CD4-positive, alpha-beta T cell treated with Interleukin-15 for 1 hour (primary cell): Measurements from ENCODE around the gene SLC27A4.

Experiments
- DNase-seq: peaks from one replicate; pipeline ENCODE4 v3.0.0-alpha.2; 2020

The SLC27A4 gene

DNA sequence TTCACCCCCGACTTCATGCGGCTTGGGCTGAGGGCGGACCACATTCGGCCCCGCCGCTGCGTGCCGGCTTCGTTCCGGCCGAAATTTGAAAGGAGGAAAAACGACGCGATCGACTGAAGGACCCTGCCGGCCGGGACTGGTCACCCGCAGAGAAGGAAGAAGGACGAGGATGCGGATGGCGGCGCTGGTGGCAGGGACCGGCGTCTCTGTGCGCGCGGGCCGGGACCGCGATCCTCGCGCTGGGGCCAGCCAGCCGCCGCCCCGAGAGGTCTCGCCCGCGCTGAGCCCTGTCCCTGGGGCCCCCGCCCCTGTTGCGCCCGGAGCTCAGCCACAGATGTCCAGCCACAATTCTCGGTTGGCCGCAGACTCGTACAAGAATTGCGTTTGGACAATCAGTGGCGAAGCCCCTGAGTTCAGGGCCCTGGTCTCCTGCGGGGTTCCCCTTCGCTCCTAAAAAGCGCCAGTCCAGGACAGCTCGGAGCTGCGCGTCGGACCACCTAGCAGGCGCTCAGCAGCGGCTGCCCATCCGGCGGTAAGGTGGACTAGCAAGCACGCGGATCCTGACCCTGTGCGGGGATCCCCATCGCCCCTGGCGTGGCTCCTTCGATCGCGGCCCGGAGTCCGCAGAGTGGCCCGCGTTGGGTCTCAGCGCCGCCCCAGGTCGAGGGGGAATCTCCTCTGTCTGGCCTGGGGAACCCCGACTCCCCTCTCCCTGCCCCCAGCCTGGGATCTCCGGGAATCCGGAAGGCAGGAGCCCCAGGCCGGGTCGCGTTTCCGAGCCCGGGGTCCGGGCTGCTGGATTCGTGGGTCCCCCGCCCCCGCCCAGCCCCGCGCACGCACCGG is 52.2 kb downstream of the SLC27A4 start:
- DNase-seq = no peak

DNA sequence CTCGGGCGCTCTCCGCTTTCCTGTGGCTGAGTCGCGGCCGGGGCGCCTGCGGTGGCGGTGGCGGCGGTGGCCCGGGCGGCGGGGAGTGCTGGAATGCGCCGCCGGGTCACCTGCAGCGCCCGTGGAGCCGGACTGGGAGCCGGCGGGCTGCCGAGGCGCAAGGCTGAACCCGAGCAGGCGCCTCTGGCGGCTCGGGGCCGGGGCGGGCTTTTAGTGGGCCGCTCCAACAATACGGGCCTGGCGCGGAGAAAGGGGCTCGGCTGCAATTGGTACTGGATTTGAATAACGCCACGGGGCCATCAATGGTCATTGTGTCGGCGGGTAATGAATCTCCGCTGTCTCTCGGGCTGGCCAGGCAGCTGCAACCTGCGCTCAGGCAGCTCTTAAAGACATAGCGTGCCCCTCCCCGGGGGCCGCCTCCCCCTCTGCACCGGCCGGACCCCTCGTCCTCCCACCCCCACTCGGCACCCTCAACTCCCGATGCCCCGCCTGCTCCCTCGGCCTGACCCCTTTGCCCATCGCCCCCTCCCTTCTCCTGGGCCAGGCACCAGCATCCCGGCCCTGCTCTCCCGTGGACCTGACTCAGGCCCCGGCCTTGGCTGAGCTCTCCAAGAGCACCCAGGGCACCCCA is 52.9 kb downstream of the SLC27A4 start:
- DNase-seq = no peak

- DNase-seq = no peak
Measured at GRCh38 chr9:128393970-128394369, 53.6 kb downstream of the SLC27A4 start.

GRCh38 chr9:128394379-128395168 is 54.2 kb downstream of the SLC27A4 start:
- DNase-seq = no peak

DNA sequence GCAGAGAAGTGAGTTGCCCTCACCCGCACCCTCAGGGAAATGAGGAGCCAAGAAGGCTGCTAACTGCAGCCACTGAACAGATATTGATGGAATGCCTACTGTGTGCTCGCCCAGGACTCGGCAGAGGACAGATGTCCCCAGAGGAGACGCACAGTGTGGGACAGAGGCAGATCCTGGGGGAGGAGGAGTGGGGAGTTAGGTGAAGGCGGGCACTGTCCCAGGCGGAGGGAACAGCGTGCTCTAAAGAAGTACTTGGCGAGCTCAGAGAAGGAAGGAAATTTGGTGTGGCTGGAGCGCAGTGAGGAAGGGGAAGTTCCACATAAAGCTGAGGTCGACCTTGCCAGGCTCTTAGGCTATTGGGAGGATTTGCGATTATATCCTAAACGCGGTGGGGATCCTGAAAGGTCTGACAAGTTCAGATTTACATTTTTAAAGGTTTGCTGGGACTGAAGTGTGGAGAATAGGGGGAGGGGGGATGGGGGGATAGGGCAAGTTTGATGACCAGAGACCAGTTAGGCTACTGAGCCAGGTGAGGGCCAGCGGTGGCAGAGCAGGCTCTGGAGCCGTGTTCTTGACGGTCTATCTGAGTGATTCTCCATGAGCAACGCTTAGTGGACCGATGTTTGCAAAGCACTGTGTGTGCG is 56.8 kb downstream of the SLC27A4 start:
- no peak for DNase-seq

- DNase-seq = no peak
Measured at GRCh38 chr9:128397831-128398230, 57.5 kb downstream of the SLC27A4 start.

GRCh38 chr9:128399861-128400260 is 59.5 kb downstream of the SLC27A4 start:
- no peak for DNase-seq

GRCh38 chr9:128404560-128404959 is 64.2 kb downstream of the SLC27A4 start:
- no peak for DNase-seq

GRCh38 chr9:128405077-128405779 is 64.9 kb downstream of the SLC27A4 start:
- no peak for DNase-seq

- DNase-seq = no peak
Measured at GRCh38 chr9:128405780-128406171, 65.4 kb downstream of the SLC27A4 start.

- DNase-seq = no peak
Measured at GRCh38 chr9:128406848-128407391, 66.6 kb downstream of the SLC27A4 start.

DNA sequence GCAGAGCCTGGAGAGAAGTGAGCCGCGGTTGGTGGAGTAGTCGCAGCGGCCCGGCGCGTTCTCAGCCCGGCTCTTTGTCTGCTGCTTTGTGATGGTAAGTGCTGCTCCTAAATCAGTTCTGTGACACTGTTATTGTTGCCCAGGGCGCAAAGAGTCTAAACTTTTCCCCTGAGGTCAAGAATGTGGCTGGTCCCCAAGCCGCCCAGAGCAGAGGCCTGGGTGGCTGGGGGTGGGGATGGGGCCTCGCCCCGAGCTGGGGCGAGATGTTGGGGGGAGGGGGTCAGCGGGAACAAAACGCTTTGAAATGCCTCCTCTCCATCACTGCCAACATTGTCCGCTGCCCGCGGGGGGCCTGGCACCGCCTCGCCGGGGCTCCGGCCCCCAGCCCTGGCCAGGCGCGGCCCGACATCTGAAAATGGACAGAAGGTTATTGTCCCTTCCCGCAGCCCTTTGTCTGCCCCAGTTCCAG is 68.7 kb downstream of the SLC27A4 start:
- DNase-seq = no peak

DNA sequence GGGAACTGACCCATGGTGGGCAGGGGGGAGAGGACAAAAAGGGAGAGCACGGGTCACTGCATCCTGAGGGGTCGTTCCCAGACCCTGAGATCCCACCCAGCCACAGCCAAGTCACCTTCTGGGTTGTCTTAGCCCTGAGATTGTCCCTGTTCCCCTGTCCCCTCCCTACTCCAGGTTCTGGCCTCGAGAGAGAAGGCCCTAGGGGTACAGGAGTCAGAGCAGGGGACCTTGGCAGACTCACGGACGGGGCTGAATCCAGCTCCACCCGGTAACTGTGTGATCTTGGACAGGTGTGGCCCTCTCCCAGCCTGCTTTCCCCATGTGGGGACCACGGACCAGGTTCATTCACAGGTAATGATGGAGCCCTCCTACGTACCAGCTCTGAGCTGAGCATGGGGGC is 69.1 kb downstream of the SLC27A4 start:
- no peak for DNase-seq

DNA sequence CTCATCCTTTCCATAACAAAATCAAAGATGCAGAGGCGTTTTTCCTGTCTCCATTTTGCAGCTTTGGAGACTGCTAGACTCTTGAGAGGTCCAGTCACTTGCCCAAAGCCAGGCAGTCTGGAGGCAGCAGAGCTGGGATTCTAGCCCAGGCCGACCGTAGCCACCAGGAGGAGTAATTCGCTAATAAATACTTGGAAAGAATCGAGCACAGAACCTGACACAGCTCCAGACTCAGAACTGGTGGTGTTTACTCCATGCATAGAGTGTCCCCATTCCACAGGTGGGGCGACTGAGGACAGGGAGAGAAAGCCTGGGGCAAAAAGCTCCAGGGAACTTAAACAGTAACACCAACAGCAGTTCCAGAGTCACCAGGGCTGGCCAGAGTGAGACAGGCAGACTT is 69.7 kb downstream of the SLC27A4 start:
- DNase-seq = no peak
